HG03175 (cell line): ENCODE results near the gene COL11A2.

ENCODE experiments used
- ATAC-seq: cut with Tn5 transposase; IDR thresholded peaks from one replicate; pipeline ENCODE4 v1.9.1; 2021; ENCODE audit warnings: mild to moderate bottlenecking, moderate library complexity; ENCODE audit not compliant: unreplicated experiment

COL11A2 gene

GRCh38 chr6:33120001-33120400 lies 72.3 kb downstream of the COL11A2 start:
- ATAC-seq = no peak

- no peak for ATAC-seq
Measured at GRCh38 chr6:33118525-33119123, 73.6 kb downstream of the COL11A2 start.

- ATAC-seq = no peak
Measured at GRCh38 chr6:33117811-33118277, 74.4 kb downstream of the COL11A2 start.

GRCh38 chr6:33116841-33117711 lies 75.2 kb downstream of the COL11A2 start:
- ATAC-seq = no peak

- ATAC-seq = no peak
Measured at GRCh38 chr6:33116417-33116816, 75.8 kb downstream of the COL11A2 start.

- ATAC-seq = no peak
Measured at GRCh38 chr6:33114406-33114805, 77.9 kb downstream of the COL11A2 start.

GRCh38 chr6:33113755-33114154 lies 78.5 kb downstream of the COL11A2 start:
- ATAC-seq = no peak
